A549 (cell line): ENCODE measurements around the gene TUBGCP2.

Source experiments
- CEBPB ChIP-seq, 2 experiments: fragments of >200 bp in 1 of 2; sonication (Bioruptor Twin) in 1 of 2; formaldehyde crosslinking in 1 of 2; IDR thresholded peaks; 2 replicates each; pipeline ENCODE4 v1.6.1; 2012 to 2016
- CHD2 ChIP-seq: fragments of 150-350 bp; IDR thresholded peaks from 2 replicates; pipeline ENCODE4 v1.6.1; 2014; ENCODE audit warnings: low read length; ENCODE audit not compliant: partially characterized antibody
- CTCF ChIP-seq: fragments of >200 bp; sonication (Bioruptor Twin); formaldehyde crosslinking; IDR thresholded peaks from 3 replicates; pipeline ENCODE4 v1.5.1; 2016
- E2F6 ChIP-seq: IDR thresholded peaks from 2 replicates; pipeline ENCODE4 v1.6.1; 2012; ENCODE audit warnings: low read depth, borderline replicate concordance
- EHMT2 ChIP-seq: fragments of 200-600 bp; sonication (generic); IDR thresholded peaks from 2 replicates; pipeline ENCODE4 v1.6.1; 2016; ENCODE audit warnings: antibody characterized with exemption, low read depth, mild to moderate bottlenecking, moderate library complexity
- HOXA7 ChIP-seq: fragments of 250-450 bp; sonication (Bioruptor Pico); IDR thresholded peaks from 2 replicates; pipeline ENCODE4 v1.5.0; 2020; ENCODE audit warnings: mild to moderate bottlenecking, moderate library complexity
- HOXB5 ChIP-seq: fragments of 250-450 bp; sonication (Bioruptor Pico); IDR thresholded peaks from 2 replicates; pipeline ENCODE4 v1.5.0; 2020; ENCODE audit warnings: mild to moderate bottlenecking, moderate library complexity
- KDM1A ChIP-seq: fragments of 200-600 bp; sonication (generic); IDR thresholded peaks from 2 replicates; pipeline ENCODE4 v1.6.1; 2016; ENCODE audit warnings: low read depth, mild to moderate bottlenecking
- MYC ChIP-seq: IDR thresholded peaks from 2 replicates; pipeline ENCODE4 v1.6.1; 2012; ENCODE audit warnings: mild to moderate bottlenecking, inconsistent platforms, low read length, improper control_type of control experiment, borderline replicate concordance
- NFE2L2 ChIP-seq: fragments of 150-350 bp; conservative IDR thresholded peaks from 2 replicates; pipeline ENCODE4 v1.6.1; 2014; ENCODE audit warnings: low read length
- POLR2A ChIP-seq: IDR thresholded peaks from 2 replicates; pipeline ENCODE4 v1.6.1; 2012; ENCODE audit warnings: mild to moderate bottlenecking, low read length
- RFX5 ChIP-seq: fragments of 450-650 bp; IDR thresholded peaks from 2 replicates; pipeline ENCODE4 v1.7.1; 2014; ENCODE audit warnings: antibody characterized with exemption, mild to moderate bottlenecking, moderate library complexity
- SMC3 ChIP-seq: fragments of >200 bp; sonication (Bioruptor Twin); formaldehyde crosslinking; IDR thresholded peaks from 3 replicates; pipeline ENCODE4 v1.6.1; 2018; ENCODE audit warnings: inconsistent platforms
- ZC3H11A ChIP-seq: fragments of 450-650 bp; IDR thresholded peaks from 2 replicates; pipeline ENCODE4 v1.6.1; 2014; ENCODE audit warnings: antibody characterized with exemption, mild to moderate bottlenecking

- TF ChIP-seq POLR2A, result no peak
- no peak for TF ChIP-seq ZC3H11A
- TF ChIP-seq CTCF, result no peak
- TF ChIP-seq E2F6, result no peak
- TF ChIP-seq RFX5, result no peak
- no peak for TF ChIP-seq CEBPB (IDR thresholded peaks at IDR 0.05)
- TF ChIP-seq EHMT2, result no peak
- no peak for TF ChIP-seq MYC
- no peak for TF ChIP-seq SMC3
- TF ChIP-seq HOXA7 (CRISPR knock-in tag), result no peak
- no peak for TF ChIP-seq HOXB5 (CRISPR knock-in tag)
- no peak for TF ChIP-seq CHD2
- TF ChIP-seq KDM1A, result no peak
- TF ChIP-seq NFE2L2, result no peak
These were observed 50.4 kb downstream of the TUBGCP2 start for GRCh38 chr10:133258066-133258817.
